Cardiac muscle cell (in vitro differentiated cells and primary cell): ENCODE measurements around the gene FGGY. TPM values are rescaled to one million over a fixed set of nuclear protein-coding genes. Genes with fewer than 3 reads are reported as not detected.

Experiments used
- DNase-seq, 2 donors: peaks; one replicate each; pipeline versions ENCODE4 v3.0.0 to v3.0.0-alpha.2; 2010 to 2017; ENCODE audit warnings: low read depth in 1 of 2, low spot score in 1 of 2
- H3K27ac ChIP-seq: fragments of 200-600 bp; sonication (generic); 2 replicates; pipeline ENCODE4 v1.5.1; 2016
- H3K27me3 ChIP-seq: fragments of 200-600 bp; sonication (generic); 2 replicates; pipeline ENCODE4 v1.6.0; 2016; ENCODE audit warnings: control low read depth
- H3K36me3 ChIP-seq: fragments of 200-600 bp; sonication (generic); 2 replicates; pipeline ENCODE4 v1.5.1; 2016; ENCODE audit warnings: control low read depth
- H3K4me1 ChIP-seq: fragments of 200-600 bp; sonication (generic); 2 replicates; pipeline ENCODE4 v1.8.1; 2017; ENCODE audit warnings: low read depth, mild to moderate bottlenecking, mixed run types
- H3K4me3 ChIP-seq: fragments of 200-600 bp; sonication (generic); 2 replicates; pipeline ENCODE4 v1.5.1; 2016; ENCODE audit warnings: mild to moderate bottlenecking
- H3K9me3 ChIP-seq: fragments of 200-600 bp; sonication (generic); 2 replicates; pipeline ENCODE4 v1.5.1; 2017; ENCODE audit warnings: low read depth, mild to moderate bottlenecking, control low read depth
- polyA plus RNA-seq: library from polyadenylated mRNA; unstranded; fragments of >200 nt; fragmentation: Nextera tagmentation; extraction: Ambion mirVana; gene quantifications from 2 replicates; pipeline ENCODE4 v1.2.1, GENCODE V29; 2016
- total RNA-seq: library from RNA; depleted of rRNA; stranded (reverse); fragments of >200 nt; gene quantifications from 2 replicates; pipeline ENCODE4 v1.2.3, GENCODE V29; 2016
- TF ChIP-seq, protein P1 (sequence below): IDR thresholded peaks from 2 replicates; pipeline ENCODE4 v1.5.1; 2012; ENCODE audit warnings: low read depth, mild to moderate bottlenecking, low read length

The FGGY gene
- total and polyA plus RNA-seq, 2 experiments from 2014 or later, result 9.8 to 14.5 TPM

DNA sequence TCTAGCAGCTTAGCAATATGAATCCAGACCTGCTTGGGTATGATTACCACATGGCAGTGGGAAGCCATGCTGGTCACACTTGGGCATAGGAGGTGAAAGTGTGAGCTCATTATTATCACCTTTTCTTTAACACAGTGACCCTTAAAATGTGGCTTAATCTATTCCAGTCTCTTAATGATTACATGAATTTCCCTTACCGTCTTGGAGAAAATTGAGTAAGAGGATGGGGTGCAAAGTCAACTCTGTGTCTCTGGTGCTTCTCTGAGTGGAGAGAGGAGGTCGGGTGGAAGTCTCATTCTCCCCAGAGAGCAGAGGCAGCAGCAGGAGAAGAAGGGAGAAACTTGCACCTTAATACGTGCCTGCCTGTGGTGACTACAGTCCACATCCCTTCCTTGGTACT lies 91.3 kb downstream of the FGGY start:
- DNase-seq, result no peak
- no peak overlapping the region for H3K27ac ChIP-seq
- no peak overlapping the region for H3K4me3 ChIP-seq
- no peaks in the 10 kb centered on the region for H3K36me3 ChIP-seq
- TF ChIP-seq, protein P1, sequence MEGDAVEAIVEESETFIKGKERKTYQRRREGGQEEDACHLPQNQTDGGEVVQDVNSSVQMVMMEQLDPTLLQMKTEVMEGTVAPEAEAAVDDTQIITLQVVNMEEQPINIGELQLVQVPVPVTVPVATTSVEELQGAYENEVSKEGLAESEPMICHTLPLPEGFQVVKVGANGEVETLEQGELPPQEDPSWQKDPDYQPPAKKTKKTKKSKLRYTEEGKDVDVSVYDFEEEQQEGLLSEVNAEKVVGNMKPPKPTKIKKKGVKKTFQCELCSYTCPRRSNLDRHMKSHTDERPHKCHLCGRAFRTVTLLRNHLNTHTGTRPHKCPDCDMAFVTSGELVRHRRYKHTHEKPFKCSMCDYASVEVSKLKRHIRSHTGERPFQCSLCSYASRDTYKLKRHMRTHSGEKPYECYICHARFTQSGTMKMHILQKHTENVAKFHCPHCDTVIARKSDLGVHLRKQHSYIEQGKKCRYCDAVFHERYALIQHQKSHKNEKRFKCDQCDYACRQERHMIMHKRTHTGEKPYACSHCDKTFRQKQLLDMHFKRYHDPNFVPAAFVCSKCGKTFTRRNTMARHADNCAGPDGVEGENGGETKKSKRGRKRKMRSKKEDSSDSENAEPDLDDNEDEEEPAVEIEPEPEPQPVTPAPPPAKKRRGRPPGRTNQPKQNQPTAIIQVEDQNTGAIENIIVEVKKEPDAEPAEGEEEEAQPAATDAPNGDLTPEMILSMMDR, result no peak
- no peaks in the 10 kb centered on the region for H3K27me3 ChIP-seq
- no peaks in the 10 kb centered on the region for H3K9me3 ChIP-seq
- peaks cover 9% of the 10 kb centered on the region for H3K4me1 ChIP-seq

DNA sequence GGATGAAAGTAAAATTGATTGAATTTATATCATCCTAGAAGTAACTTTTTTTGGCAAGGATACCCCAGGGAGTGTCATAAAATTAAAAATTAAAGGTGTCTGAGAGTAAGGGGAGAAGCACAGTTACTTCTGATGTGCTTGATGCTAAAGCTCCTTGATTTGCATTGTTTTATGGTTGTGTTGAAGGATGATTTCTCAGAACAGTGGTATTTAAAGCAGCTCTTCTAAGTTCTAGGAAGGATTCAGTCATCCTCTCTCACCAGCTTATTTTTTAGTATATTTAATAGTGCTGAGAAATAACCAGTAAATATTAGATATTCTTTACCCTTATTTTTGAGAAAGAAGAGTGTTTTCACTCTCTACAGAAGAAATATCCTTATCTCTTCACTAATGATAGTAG lies 93.0 kb downstream of the FGGY start:
- H3K4me1 ChIP-seq, result peaks cover 25% of the 10 kb centered on the region
- H3K27me3 ChIP-seq, result no peaks in the 10 kb centered on the region
- H3K9me3 ChIP-seq, result no peaks in the 10 kb centered on the region
- H3K4me3 ChIP-seq, result no peak overlapping the region
- H3K27ac ChIP-seq, result no peak overlapping the region
- TF ChIP-seq, protein P1, result no peak
- DNase-seq, result no peak
- H3K36me3 ChIP-seq, result no peaks in the 10 kb centered on the region

DNA sequence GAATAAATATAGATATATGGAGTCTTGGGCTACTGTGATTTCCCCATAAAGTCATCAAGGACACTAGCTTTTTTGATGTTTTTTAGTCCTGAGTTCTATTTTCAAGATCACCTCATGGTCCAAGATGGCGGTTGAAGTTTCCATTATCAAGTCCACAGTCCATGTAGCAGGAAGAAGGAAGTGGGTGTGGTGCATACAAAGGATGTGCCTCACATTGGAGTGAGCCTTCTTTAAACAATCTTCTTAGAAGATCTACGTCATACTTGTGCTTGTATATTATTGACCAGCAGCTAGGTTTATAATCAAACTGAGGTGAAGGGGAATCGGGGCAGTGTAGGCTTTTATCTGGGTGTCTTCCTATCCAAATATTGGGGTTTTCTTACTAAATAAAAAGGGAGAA lies 93.4 kb downstream of the FGGY start:
- Histone ChIP-seq H3K4me1 (peaks cover 27% of the 10 kb centered on the region), H3K27me3 (no peaks in the 10 kb centered on the region), H3K9me3 (no peaks in the 10 kb centered on the region), H3K27ac (no peak overlapping the region), H3K4me3 (no peak overlapping the region), H3K36me3 (no peaks in the 10 kb centered on the region)
- DNase-seq, result no peak
- TF ChIP-seq, protein P1, result no peak

DNA sequence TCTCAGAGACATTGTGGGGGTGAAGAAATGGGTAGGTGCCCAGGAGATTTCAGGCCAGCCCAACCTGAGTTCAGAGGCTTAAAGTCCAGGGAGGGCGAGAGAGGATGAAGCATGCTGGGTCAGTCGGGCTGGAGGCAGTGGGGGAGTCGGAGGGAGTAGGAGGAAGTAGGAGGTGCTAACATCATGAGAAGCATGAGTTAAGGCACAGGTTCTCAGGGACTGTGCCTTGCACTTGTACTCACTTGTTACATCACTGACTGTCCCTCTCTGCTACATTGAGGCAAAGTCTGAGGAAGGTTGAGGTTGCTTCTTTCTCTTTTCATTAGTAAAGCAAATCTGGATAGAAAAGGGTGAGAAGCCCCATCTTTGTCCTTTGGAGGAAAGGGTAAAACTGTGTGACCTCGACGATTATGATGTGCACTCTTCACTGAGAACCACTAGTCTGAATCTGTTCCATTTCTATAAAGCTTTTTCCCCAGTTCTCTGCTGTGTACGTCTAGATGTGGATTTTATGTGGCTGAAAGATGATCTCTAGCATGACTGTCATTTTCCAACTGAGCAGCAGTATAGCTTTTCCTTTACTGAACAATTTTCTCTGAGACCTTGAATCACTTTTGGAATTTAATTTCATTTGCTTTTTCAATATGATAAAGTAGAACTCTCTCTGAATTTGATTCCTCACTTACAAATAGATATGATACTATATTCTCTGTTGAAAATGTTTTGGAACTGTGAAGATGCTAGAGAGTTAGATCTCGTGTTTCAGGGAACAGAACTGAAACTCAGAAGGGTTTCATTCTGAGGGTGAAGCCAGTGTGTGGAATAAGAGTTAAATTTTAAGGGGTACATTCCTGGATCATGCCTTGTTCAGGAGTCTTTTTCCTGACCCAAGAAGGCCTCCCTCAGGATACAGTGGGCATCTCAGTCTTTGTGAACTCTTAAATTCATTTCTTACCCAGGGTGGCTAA lies 94.6 kb downstream of the FGGY start:
- H3K36me3 ChIP-seq, result no peaks in the 10 kb centered on the region
- no peaks in the 10 kb centered on the region for H3K9me3 ChIP-seq
- H3K27ac ChIP-seq, result peak overlapping the region; percentile 96
- DNase-seq, result no peak
- H3K27me3 ChIP-seq, result no peaks in the 10 kb centered on the region
- TF ChIP-seq, protein P1, result no peak
- H3K4me1 ChIP-seq, result peaks cover 27% of the 10 kb centered on the region
- no peak overlapping the region for H3K4me3 ChIP-seq

DNA sequence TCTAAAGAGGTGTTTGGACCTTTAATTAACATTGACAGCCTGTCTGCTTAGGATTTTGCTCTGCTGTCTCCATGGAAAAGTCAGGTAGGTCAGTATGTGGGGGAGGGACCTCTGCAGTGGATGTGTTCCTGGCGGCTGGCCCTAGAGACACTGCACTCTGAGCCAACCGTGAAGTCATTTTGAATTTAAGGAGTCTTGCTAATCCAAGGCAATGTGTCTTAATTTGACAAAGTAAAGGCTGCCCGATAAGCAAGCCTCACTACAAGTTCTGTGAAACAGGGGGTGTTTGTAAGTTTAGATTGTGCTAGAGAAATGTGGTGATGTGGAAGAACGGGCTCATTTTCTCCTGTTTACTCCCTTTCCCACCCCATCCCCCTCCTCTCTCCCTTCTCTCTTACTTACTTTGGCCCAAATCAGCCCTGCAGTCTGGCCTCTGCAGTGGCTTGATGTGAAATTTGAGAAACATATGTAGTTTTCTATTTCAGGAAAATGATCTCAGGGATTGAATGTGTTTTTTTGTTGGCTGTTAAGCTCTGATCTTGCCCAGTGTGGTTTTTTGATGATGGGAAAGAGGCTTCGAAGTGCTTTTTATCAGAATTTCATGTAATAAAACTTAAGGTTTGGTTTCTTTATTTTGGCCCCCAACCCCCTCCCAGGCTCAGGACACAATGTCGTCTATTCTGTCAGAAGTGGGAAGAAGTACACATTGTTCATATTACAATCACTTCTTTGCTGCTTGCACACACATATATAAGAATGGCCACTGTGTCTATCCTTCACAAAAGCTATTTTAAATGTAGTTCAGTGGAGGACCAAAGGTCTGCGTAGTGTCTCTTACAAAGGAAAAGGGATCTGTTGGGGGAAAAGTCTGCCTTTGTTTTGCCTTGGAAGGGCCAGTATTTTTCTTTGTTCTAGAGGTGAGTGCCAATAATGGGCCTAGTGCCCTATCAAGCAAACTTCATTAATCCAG lies 96.6 kb downstream of the FGGY start:
- DNase-seq, result peak; percentile 75 to 91
- no peak overlapping the region for H3K4me3 ChIP-seq

More for the DNA sequence above, 96.6 kb downstream of the FGGY start:
- Histone ChIP-seq H3K27ac (peak overlapping the region; percentile 96), H3K9me3 (no peaks in the 10 kb centered on the region), H3K27me3 (no peaks in the 10 kb centered on the region), H3K36me3 (no peaks in the 10 kb centered on the region), H3K4me1 (peaks cover 27% of the 10 kb centered on the region)
- TF ChIP-seq, protein P1, result no peak
